GM23338 (cell line): Measurements from ENCODE around the gene HSPA14.

Experiments
- CREB1 ChIP-seq: fragments of 250-450 bp; sonication (Bioruptor Pico); IDR thresholded peaks from 2 replicates; pipeline ENCODE4 v1.5.0; 2020; ENCODE audit warnings: low read depth, mild to moderate bottlenecking, moderate library complexity
- CTCF ChIP-seq, 2 experiments: fragments of 200-600 bp in 1 of 2; sonication (generic) in 1 of 2; conservative IDR thresholded peaks; 2 replicates each; pipeline versions ENCODE4 v1.5.1 to v1.6.1; 2016 to 2017; ENCODE audit warnings: antibody characterized with exemption in 2 of 2, low read depth in 2 of 2, mild to moderate bottlenecking in 2 of 2, moderate library complexity in 1 of 2
- EZH2 ChIP-seq: fragments of 200-600 bp; sonication (generic); IDR thresholded peaks from one replicate; pipeline ENCODE4 v1.8.0; 2017; ENCODE audit warnings: antibody characterized with exemption, mild to moderate bottlenecking, low read depth; ENCODE audit not compliant: unreplicated experiment
- JUNB ChIP-seq: IDR thresholded peaks from one replicate; pipeline ENCODE4 v1.6.1; 2016; ENCODE audit warnings: antibody characterized with exemption; ENCODE audit not compliant: unreplicated experiment

GRCh38 chr10:14884082-14884481 lies 46.0 kb downstream of the HSPA14 start:
- TF ChIP-seq JUNB, result no peak
- no peak for TF ChIP-seq CREB1 (CRISPR knock-in tag)
- no peak for TF ChIP-seq EZH2
- TF ChIP-seq CTCF (conservative IDR thresholded peaks at IDR 0.05; ENCODE audit: low read depth in 2 of 2), result no peak
